NCI-H2196 (cell line): ENCODE data around the gene NKAIN2.

Experiments used
- DNase-seq: peaks from one replicate; lab custom pipeline; 2025; ENCODE audit not compliant: unreplicated experiment; lab: John Stamatoyannopoulos, UW

NKAIN2 gene

DNA sequence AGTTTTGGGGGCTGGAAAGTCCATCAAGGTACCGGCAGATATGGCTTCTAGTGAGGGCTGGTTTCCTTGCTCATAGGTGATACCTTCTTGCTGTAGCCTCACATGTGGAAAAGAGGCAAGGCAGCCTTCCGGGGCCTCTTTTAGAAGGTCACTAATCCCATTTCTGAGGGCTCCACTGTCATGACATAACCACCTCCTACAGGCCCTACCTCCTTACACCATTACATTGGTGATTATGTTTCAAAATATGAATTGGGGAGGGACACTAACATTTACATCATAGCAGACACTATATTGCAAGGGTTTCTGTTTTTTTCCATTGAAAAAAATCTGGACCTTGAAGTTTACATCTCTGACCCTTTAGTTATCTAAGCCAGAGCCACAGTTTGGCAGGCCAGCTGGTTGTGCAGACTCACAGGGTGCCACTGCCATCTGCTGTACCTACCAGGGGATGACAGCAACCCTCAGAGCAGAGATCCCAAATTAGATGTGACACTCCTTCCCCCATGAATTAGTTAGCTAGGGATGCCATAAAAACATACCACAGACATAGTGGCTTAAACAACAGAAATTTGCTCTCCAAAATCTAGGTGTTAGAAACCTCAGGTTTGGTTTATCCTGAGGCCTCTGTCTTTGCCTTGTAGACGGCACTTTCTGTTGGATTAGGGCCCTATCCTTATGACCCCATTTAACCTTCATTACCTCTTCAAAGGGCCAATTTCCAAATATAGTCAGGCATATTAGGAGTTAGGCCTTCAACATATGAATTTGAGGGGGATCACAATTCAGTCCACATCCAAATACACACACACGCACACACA is 992.2 kb downstream of the NKAIN2 start:
- peak; percentile 54 for DNase-seq

DNA sequence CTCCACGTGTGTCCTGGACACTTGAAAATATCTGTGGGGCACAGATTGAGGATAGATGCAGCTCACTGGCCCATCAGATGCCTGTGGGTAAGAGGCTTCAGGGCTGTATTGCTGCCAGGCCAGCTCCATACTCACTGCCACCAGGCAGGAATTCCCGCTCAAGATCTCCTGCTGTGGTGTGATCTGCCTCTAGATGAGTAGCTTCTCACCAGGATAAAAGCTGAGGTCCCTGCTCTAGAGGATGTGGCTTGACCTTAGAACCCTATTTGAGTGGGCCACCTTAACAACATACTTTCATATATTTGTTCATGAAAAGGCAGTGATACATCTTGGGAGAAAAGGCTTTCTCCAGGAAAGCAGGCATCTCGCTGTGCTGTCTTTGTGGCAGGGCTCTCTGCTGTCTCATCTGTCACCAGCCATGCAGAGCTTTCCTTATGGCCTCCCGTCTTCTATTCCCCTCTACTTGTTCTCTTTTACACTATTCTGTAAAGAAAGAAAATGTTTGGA is 992.9 kb downstream of the NKAIN2 start:
- DNase-seq, result no peak

GRCh38 chr6:124797224-124797623 is 993.6 kb downstream of the NKAIN2 start:
- no peak for DNase-seq

DNA sequence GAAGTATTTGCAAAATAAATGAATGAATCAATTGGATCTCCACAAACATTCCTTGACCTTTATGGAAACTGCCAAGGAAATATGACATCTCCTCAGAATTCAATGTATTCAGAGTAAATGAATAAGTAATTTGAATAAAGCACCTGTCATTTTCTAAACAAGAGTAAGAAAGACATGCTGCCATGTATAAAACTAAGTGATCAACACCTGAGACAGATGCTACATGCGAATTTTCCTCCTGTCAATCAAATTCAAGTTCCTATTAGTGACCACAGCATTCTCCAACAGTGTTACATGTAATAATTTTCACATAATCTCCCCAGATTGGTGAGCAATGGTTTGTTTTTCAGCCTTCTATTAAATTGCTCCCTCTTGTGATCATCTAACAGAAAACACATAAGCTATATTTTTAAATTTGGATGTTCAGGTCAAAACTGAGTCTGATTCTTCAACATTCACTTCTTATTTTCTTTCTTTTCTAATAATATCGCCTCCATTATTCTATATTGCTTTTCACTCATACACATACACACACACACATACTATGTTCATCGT is 995.4 kb downstream of the NKAIN2 start:
- no peak for DNase-seq

DNA sequence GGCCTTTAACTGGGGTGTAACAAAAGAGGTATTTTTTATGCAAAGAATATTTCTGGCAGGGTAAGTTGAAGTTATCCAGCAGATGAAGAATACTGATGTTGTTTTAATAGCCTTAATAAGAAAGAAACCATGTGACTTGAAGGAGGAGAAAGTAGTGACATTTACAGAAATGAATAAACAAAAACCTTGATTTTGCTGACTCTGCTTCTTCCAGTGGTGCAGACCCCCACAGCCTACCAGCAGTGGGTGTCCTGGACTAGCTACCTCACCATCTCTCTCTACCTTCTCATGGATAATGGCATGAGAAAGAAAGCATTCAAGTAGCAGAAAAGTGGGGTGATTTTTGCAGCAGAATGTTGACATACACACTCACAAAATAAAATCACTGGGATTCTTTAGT is 996.0 kb downstream of the NKAIN2 start:
- DNase-seq, result no peak

DNA sequence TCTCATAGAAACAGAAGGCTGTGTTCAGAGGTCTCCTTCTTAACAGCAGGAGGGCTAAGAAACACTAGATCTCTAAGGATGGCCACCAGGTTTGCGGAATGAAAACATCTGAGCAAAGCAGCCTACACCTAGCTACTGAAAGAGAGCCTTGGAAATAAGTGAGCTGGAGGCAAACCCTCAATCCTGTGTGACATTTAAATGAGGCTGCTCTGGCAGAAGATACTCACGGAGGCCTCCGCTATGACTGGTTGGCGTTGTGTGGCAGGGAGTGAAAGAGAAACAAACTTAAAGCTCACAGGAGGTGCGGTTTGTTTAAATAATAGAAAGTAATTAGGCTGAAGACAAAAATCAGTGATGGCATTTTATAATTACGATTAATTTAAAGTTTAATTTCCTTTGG is 996.6 kb downstream of the NKAIN2 start:
- no peak for DNase-seq

- peak; percentile 17 for DNase-seq
Measured at GRCh38 chr6:124812067-124812466, 1008.4 kb downstream of the NKAIN2 start.

DNA sequence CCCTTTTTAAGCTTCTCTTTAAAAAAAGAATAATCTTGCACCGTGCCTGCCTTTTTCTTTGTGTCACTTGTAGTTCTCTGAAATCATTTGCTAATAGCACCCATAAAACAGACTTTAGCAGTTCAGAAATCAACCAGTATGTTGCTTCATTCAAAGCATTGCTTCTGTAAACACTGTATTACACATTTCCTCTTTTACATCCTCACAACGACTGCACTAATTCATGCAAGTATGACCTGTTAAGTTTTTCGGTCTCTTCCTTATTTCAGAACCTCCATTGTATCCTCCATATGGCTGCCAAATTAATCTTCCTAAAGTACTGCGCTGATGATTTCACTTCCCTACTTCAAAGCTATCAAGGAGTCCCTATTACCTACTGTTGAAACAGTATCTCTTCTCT is 1015.7 kb downstream of the NKAIN2 start:
- no peak for DNase-seq

DNA sequence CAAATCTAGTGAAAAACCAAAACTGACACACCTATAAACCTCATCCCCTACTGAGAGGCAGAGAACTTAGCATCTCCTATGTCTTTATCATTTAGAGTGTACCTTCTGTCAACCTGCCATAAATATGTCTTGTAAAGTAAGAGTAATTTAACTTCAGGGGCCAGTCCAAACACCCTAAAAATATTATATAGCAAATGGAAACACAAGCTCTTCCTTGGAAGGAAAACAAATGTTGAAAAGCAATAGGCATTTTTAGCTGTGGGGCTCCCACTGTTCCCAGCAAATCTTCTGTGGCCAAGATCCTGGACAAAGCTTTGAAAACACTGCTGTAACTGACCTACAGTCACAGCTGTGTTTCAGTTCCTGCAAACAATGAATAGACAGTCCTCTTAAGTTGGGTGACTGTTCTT is 1018.5 kb downstream of the NKAIN2 start:
- no peak for DNase-seq

GRCh38 chr6:124822721-124823120 is 1019.1 kb downstream of the NKAIN2 start:
- no peak for DNase-seq

- DNase-seq, result no peak
Measured at GRCh38 chr6:124823240-124824111, 1019.8 kb downstream of the NKAIN2 start.

- no peak for DNase-seq
Measured at GRCh38 chr6:124825564-124825963, 1021.9 kb downstream of the NKAIN2 start.

DNA sequence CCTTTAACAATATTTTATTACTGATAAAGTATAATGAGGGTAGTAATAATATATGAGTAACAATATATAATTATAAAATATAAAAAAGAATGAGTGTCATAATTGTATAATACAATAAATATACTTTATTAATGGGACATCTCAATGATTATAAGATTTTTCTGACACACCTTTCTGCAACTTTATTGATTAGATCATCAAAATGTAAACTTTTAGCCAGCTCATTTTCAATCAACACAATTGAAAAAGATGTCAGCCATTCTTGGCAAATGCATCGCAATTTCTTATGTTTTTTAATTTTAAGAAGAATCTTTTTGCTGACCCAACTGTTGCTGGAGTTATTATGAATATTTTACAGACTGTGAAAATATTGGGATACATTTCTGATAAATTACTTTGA is 1026.2 kb downstream of the NKAIN2 start:
- DNase-seq, result no peak

- no peak for DNase-seq
Measured at GRCh38 chr6:124830506-124830905, 1026.8 kb downstream of the NKAIN2 start.

DNA sequence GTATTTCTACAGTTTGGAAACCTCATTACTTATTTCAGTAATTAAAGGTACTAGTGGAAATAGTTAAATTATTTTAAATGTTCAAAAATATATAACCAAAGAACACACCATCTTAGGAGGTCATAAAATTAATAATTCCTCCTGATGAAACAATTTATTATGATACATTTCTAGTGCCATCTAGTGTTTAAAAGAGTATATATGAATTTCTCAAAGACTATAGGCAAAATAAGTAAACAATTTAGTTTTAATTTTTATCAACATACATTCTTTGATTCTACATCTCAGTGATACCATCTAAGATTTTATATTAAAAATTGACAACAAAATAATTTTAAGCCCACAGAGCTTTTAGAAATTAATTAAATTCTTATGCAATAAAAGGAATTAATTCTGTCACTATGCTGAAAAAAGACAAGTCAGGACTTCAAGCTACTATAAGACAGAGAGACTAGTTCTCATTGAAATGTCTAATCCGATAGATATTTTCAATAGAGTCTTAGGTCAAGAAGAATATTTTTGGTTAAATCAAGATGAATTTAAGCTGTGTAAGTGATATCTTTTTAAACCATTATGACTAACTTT is 1050.8 kb downstream of the NKAIN2 start:
- peak; percentile 21 for DNase-seq

DNA sequence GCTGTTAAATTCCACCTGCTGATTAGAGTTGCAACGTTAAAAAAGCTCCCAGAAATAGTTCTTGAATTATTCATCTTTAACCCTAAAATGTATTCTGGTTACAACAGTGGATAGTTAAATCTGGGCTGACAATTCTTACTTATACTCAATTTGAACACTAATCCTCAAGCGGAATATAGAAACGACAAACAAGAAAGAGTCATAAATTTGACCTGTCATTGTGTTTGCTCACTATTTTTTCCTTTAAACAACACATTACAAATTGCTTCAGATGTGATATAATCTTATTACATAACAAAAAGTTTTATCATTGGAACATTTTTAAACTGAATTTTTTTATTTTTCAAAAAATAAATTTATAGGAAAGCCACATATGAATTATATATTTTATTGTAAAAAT is 1054.1 kb downstream of the NKAIN2 start:
- no peak for DNase-seq

DNA sequence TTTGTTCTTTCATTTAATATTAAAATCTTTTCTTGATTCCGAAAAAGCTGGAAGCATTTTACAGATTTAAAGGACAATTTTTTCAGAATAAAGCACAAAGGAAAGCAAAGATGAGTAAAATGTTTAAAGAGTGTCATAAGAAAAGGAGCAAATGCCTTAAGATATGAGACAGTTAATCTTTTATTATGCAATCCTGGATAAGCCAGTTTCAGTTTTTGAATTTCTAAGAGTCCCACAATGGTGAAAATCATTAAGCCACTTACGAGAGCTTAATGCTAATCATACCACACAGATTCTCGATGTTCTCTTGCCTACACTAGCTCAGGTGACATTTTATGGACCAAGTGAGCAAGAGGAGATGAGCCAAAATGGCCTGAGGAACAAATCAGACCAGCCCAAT is 1054.9 kb downstream of the NKAIN2 start:
- no peak for DNase-seq

DNA sequence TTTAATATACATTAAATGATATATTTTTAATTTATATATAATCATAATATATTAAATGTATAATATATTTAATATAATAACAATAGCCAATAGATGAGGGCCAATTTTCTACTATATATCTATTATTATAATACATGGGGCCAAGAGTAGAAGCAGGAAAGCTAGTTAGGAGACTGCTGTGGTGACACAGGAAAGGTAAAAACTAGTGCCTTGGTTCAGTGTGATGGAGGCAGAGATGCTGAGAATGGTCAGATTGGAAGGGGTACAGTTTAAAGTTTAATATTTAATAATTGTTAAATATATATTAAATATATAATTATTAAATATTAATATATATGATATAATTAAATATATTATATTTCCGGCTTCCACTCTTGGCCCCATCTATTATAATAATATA is 1055.7 kb downstream of the NKAIN2 start:
- DNase-seq, result no peak

- DNase-seq, result no peak
Measured at GRCh38 chr6:124866040-124866439, 1062.4 kb downstream of the NKAIN2 start.

DNA sequence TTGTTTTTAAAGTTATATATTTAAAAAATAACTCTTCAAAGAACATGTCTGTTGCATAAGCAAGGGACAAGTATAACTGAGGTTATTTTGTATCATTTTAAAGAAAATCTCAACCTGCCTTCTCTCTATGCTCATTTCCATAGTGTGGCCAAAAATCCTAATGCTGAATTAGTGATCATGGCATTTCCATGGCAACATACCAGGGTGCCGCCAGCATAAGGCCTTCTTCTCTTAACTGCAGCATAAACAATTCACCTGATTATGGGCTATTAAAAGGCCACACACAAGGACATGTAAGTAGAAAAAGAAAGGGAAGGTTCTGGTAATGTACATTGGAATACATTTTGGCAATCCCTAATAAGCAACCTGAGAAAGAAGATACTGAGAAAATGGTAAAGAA is 1063.5 kb downstream of the NKAIN2 start:
- no peak for DNase-seq

DNA sequence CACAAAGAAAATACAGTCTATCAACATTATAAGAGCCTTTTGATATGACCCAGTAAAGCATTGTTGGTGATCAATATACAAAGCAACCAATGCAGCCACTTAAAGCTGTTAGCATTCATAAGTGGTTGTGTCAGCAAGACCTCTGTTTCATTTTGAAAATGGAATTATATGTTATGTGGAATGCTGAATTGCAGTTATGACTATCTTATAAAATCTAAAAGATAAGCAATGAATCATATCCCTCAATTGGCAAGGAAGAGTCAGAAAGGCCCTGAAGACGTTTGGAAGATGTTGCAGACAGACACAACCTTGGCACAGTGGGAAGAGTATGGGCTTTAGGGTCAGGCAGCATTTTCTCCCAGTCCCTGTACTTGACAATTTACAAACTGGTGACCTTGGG is 1064.8 kb downstream of the NKAIN2 start:
- DNase-seq, result no peak
